ENCODE data around the gene PRR12. TPM values are rescaled to one million over a fixed set of nuclear protein-coding genes. Genes with fewer than 3 reads are reported as not detected.

Gene PRR12
- total and polyA plus RNA-seq, 2 donors (not counting 3 experiments of a cell fraction or from before 2014, with no cell fraction given): 1.9 to 37.0 TPM

GRCh38 chr19:49591731-49592485 lies 926 bp downstream of the PRR12 start:
- H3K79me2 ChIP-seq (ENCODE audit: control insufficient read depth, insufficient read depth, low read length): peaks cover 35% of the 10 kb centered on the region
- FAIRE-seq: no peak
- H4K20me1 ChIP-seq (replicated peaks; ENCODE audit: control insufficient read depth, extremely low read depth, insufficient read depth, low read length): no peaks in the 10 kb centered on the region
- intact Hi-C loops (cut with micrococcal nuclease): loop anchor here (5.0 kb wide), 1 partner anchor 275 kb away; the partner anchor contains the start of gene PNKP
- dilution Hi-C loops (cut with MboI; ENCODE audit: extremely low pct_ligation_motif_present, low sequenced_read_pairs): no loop called here
- H3K9me3 ChIP-seq (replicated peaks; ENCODE audit: control insufficient read depth, insufficient read depth, low read length): no peaks in the 10 kb centered on the region
- peak overlapping the region; percentile 72 for H3K4me2 ChIP-seq (ENCODE audit: insufficient read depth, low read length)
- H3K27ac ChIP-seq (ENCODE audit: insufficient read depth, low read depth, low read length): peak overlapping the region; percentile 37
- ChIA-PET POLR2A (interaction anchor here (0.7 to 1.7 kb wide), 3 partner anchors 12 to 261 kb away, joined by 3 to 7 read pairs (median 4); partner anchors contain the start of genes NOSIP and RRAS), CTCF (no interaction called here)
- H2AFZ ChIP-seq (ENCODE audit: low read depth, low read length): no peak overlapping the region
- peak overlapping the region; percentile 68 for H3K9ac ChIP-seq (replicated peaks; ENCODE audit: extremely low read depth, insufficient read depth, low read length)
- H3K27me3 ChIP-seq (ENCODE audit: control insufficient read depth in 2 of 2, insufficient read depth in 2 of 2, low read length in 2 of 2): no peaks in the 10 kb centered on the region
- H3K4me3 ChIP-seq (replicated peaks in 1 of 3; ENCODE audit: insufficient read depth in 1 of 3, low read depth in 1 of 3, low read length in 3 of 3): peak overlapping the region; percentile 84 to 95 (median 88)
- DNase-seq (ENCODE audit: low read depth, low spot score): peak; percentile 59
- BruUV-seq (replicated peaks): no TSS peak
- H3K36me3 ChIP-seq (ENCODE audit: control insufficient read depth in 2 of 2, extremely low read depth in 1 of 2, insufficient read depth in 2 of 2, low read length in 2 of 2): peaks cover 3 to 14% of the 10 kb centered on the region in 2 experiments
- TF ChIP-seq FOS (IDR thresholded peaks at IDR 0.05; ENCODE audit: borderline replicate concordance, insufficient read depth, low read length): no peak
- peak; percentile 44 for TF ChIP-seq POLR2AphosphoS5 (IDR thresholded peaks at IDR 0.05; ENCODE audit: insufficient read depth, low read depth, low read length)
- H3K9me1 ChIP-seq (replicated peaks; ENCODE audit: control insufficient read depth, extremely low read depth, insufficient read depth, low read length): no peaks in the 10 kb centered on the region
- H3K4me1 ChIP-seq (ENCODE audit: control insufficient read depth, extremely low read depth, insufficient read depth, low read length): peaks cover 16% of the 10 kb centered on the region

- Histone ChIP-seq H3K27ac (ENCODE audit: insufficient read depth, low read depth, low read length) (no peak overlapping the region), H2AFZ (ENCODE audit: low read depth, low read length) (no peak overlapping the region)
- intact Hi-C loops (cut with micrococcal nuclease): loop anchor here (1.0 to 5.0 kb wide), 2 partner anchors 22 to 275 kb away; partner anchors contain the start of gene PNKP
Observed at GRCh38 chr19:49592486-49593232, 1.7 kb downstream of the PRR12 start.

More at GRCh38 chr19:49592486-49593232, 1.7 kb downstream of the PRR12 start:
- H3K4me3 ChIP-seq (replicated peaks in 1 of 3; ENCODE audit: insufficient read depth in 1 of 3, low read depth in 1 of 3, low read length in 3 of 3): peak overlapping the region; percentile 84 to 95 (median 88)
- no peaks in the 10 kb centered on the region for H3K9me1 ChIP-seq (replicated peaks; ENCODE audit: control insufficient read depth, extremely low read depth, insufficient read depth, low read length)
- no peaks in the 10 kb centered on the region for H4K20me1 ChIP-seq (replicated peaks; ENCODE audit: control insufficient read depth, extremely low read depth, insufficient read depth, low read length)
- peaks cover 41% of the 10 kb centered on the region for H3K79me2 ChIP-seq (ENCODE audit: control insufficient read depth, insufficient read depth, low read length)
- H3K27me3 ChIP-seq (ENCODE audit: control insufficient read depth in 2 of 2, insufficient read depth in 2 of 2, low read length in 2 of 2): no peaks in the 10 kb centered on the region
- H3K36me3 ChIP-seq (ENCODE audit: control insufficient read depth in 2 of 2, extremely low read depth in 1 of 2, insufficient read depth in 2 of 2, low read length in 2 of 2): peaks cover 6 to 16% of the 10 kb centered on the region in 2 experiments
- peak overlapping the region; percentile 68 for H3K9ac ChIP-seq (replicated peaks; ENCODE audit: extremely low read depth, insufficient read depth, low read length)
- FAIRE-seq (peak; percentile 47), DNase-seq (ENCODE audit: low read depth, low spot score) (no peak)
- CTCF ChIA-PET: interaction anchor here (1.0 kb wide), 1 partner anchor 13 kb away, joined by 3 read pairs; the partner anchor contains the start of gene NOSIP
- no peaks in the 10 kb centered on the region for H3K9me3 ChIP-seq (replicated peaks; ENCODE audit: control insufficient read depth, insufficient read depth, low read length)
- no peak for TF ChIP-seq MAX (IDR thresholded peaks at IDR 0.05; ENCODE audit: insufficient read depth, insufficient read length)
- no peak for TF ChIP-seq JUN (IDR thresholded peaks at IDR 0.05; ENCODE audit: borderline replicate concordance, insufficient read depth, insufficient read length, low read depth)
- no peak for TF ChIP-seq FOS (IDR thresholded peaks at IDR 0.05; ENCODE audit: borderline replicate concordance, insufficient read depth, low read length)
- TF ChIP-seq POLR2A (IDR thresholded peaks at IDR 0.05; ENCODE audit: low read depth, low read length): no peak
- TF ChIP-seq MYC (IDR thresholded peaks at IDR 0.05; ENCODE audit: low read depth, low read length): no peak
- TF ChIP-seq POLR2AphosphoS5 (IDR thresholded peaks at IDR 0.05; ENCODE audit: insufficient read depth, low read depth, low read length): no peak
- TF ChIP-seq GATA2 (IDR thresholded peaks at IDR 0.05; ENCODE audit: insufficient read depth, insufficient read length, low read depth, low read length): no peak
- no peak for TF ChIP-seq CTCF (IDR thresholded peaks at IDR 0.05; ENCODE audit: extremely low read depth in 1 of 2, insufficient read depth in 1 of 2, low read depth in 1 of 2, low read length in 2 of 2)
- TF ChIP-seq EZH2 (IDR thresholded peaks at IDR 0.05; ENCODE audit: borderline replicate concordance, low read depth, low read length, severe bottlenecking): no peak
- H3K4me1 ChIP-seq (ENCODE audit: control insufficient read depth, extremely low read depth, insufficient read depth, low read length): peaks cover 16% of the 10 kb centered on the region
- no TSS peak for BruUV-seq (replicated peaks)
- dilution Hi-C loops (cut with MboI; ENCODE audit: extremely low pct_ligation_motif_present, low sequenced_read_pairs): no loop called here
- POLR2A ChIA-PET: interaction anchor here (0.6 to 1.7 kb wide), 4 partner anchors 13 to 260 kb away, joined by 3 to 7 read pairs (median 4); partner anchors contain the start of genes NOSIP and RRAS
- H3K4me2 ChIP-seq (ENCODE audit: insufficient read depth, low read length): peak overlapping the region; percentile 72
